Anterior cingulate cortex (tissue), 58 donors: ENCODE data around the gene FRG2C.
"Not testable (repeated sequence)": the region's sequence is repeated elsewhere in the genome, so short reads cannot be mapped to it uniquely, and the experiment has no call there.

ENCODE experiments used
- DNase-seq, 58 donors: peaks; one replicate each; lab custom pipeline; 2025; lab: John Stamatoyannopoulos, UW

The FRG2C gene

GRCh38 chr3:75668759-75669347 is 4.7 kb downstream of the FRG2C start:
- DNase-seq = not testable (repeated sequence)

GRCh38 chr3:75669348-75670297 is 5.5 kb downstream of the FRG2C start:
- DNase-seq = not testable (repeated sequence)

DNA sequence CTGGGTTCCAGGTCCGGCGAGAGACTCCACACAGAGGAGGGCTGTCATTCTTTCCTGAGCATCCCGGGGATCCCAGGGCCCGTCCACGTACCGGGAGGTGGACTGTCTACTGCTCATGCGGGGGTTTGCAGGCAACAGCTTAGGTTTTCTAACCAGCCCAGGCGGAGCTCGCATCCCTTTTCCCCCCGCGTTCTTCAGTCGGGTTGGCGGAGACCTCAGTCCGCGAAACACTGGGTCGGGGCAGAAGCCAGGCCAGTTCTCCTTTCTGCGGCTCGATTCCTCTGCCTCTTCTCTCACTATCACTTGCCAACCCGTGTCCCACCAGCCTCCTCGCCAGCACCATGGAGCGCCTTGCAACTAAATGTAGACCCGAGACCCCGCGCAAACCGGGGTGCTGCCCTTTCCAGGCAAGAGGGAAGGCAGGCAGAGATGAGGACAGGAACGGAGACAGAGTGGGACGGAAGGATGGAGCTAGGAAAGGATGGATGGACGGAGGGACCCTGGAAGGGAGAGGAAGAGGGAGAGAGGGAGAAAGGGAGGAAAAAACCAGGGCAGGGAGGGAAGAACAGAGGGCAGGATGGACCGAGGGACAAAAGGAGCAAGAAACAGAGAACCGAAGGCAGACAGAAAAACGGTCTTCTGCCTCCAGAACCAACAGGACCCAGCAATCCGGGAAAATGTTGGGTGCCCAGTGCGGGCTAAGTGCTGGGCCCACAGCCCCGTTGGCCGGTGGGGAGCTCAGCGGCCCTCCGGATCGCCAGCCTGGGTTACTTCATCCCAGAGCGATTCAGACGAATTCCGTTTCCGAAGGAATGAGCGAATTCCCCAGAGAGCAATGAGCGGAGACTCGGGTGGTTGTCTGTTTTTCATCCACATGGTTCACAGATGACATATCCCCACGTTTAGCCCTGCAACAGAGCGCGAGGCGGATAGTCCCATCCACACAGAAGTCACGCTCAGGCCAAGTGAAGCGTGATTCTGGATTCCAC is 6.5 kb downstream of the FRG2C start:
- DNase-seq = not testable (repeated sequence)

- not testable (repeated sequence) for DNase-seq
These were observed 7.4 kb downstream of the FRG2C start for GRCh38 chr3:75671287-75672139.

- DNase-seq = not testable (repeated sequence)
These were observed 8.1 kb downstream of the FRG2C start for GRCh38 chr3:75672140-75672775.

DNA sequence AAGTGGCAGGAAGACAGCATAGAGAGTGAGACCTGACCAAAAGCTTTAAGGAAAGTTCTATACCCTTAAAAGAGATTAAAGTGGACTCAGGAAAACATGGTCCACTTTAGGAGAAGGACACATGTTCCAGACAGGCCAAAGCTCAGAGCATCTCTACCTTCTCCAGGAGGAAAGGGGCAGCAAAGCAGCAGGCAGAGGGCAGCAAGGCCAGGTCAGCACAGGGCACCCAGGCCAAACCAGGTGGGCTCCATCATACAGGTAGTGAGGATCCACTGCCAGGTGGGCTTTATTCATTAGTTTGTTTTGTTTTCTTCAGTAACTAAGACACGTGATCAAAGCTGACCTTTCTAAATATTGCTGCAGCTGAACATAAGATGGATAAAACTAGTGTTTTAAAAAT is 19.8 kb downstream of the FRG2C start:
- not testable (repeated sequence) for DNase-seq

DNA sequence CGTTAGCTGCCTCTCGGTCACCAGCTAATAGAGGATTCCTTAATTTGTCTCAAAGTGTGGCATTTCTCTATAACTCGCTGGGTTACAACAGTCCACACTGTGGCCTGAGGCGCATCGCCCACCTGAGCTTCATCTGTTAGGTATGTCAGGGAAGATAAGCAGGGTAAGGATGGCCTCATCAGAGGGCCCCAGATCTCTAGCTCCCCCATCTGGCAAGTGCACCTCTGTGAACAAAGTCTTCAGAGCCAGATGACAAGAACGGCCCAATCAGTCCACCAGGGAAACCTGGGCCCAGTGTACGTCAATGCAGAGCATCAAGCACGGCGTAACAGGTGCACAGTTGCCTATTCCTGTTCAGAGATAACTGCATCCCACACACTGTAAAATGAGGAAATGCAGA is 23.2 kb downstream of the FRG2C start:
- DNase-seq = no peak

DNA sequence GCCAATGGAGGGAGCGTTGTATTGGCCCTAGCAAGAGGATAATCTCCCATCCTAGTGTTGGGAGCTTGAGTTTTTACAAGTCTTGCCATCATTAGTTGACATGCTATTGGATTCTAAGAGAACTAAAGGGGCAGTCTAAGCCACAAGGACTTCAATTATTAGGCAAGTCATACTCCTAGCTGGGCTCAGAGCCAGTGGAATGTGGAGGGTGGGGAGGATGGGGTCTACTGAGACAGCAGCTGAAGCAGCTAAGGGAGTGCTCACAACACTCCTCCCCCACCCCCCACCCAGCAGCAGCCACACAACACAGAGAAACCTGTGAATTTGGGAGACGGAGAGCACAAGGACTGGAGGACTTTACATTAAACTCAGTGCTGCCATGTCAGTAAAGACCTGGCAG is 27.9 kb downstream of the FRG2C start:
- no peak for DNase-seq
